ENCODE measurements around the gene TLE5. TPM values are rescaled to one million over a fixed set of nuclear protein-coding genes. Genes with fewer than 3 reads are reported as not detected.

The TLE5 gene
- total and polyA plus RNA-seq, 2 experiments from 2014 or later, result 130 to 154 TPM

DNA sequence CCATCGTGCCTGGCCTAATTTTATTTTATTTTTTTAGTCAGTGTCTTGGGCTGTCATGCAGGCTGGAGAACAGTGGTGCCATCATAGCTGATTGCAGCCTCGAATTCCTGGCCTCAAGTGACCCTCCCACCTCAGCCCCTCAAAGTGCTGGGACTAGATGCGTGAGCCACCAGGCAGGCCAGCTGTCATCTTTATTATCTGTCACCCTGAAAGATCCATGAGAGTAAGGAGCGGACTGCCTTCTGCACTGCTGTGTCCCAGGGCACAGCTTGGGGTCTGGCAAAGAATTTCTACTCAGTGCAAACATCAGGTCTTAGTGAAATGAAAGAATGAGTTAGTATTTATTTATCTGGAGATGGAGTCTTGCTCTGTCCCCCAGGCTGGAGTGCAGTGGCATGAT lies 9.5 kb upstream of the TLE5 start:
- Mint-ChIP-seq H3K27ac (no peak overlapping the region), H3K9me3 (no peaks in the 10 kb centered on the region), H3K36me3 (ENCODE audit: low read depth) (no peaks in the 10 kb centered on the region), H3K4me1 (0 out of 3 replicates have a peak, but pooled peaks cover 3% of the 10 kb centered on the region), H3K27me3 (ENCODE audit: insufficient read depth, low read depth, poor library complexity) (peaks cover 21% of the 10 kb centered on the region), H3K4me3 (no peak overlapping the region)
- TF ChIP-seq POLR2AphosphoS5 (IDR thresholded peaks at IDR 0.05; ENCODE audit: low read depth), result no peak
- TF ChIP-seq ZNF331 (CRISPR knock-in tag; IDR thresholded peaks at IDR 0.05; ENCODE audit: low read depth), result no peak
- TF ChIP-seq ZNF114 (CRISPR knock-in tag; IDR thresholded peaks at IDR 0.05), result no peak
- no peak for TF ChIP-seq EZH2 (IDR thresholded peaks at IDR 0.05; ENCODE audit: low read depth, unreplicated experiment)
- TF ChIP-seq EZH2phosphoT487 (IDR thresholded peaks at IDR 0.05; ENCODE audit: unreplicated experiment), result no peak
- TF ChIP-seq, protein P1, sequence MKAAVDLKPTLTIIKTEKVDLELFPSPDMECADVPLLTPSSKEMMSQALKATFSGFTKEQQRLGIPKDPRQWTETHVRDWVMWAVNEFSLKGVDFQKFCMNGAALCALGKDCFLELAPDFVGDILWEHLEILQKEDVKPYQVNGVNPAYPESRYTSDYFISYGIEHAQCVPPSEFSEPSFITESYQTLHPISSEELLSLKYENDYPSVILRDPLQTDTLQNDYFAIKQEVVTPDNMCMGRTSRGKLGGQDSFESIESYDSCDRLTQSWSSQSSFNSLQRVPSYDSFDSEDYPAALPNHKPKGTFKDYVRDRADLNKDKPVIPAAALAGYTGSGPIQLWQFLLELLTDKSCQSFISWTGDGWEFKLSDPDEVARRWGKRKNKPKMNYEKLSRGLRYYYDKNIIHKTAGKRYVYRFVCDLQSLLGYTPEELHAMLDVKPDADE (IDR thresholded peaks at IDR 0.05), result no peak
- TF ChIP-seq CTCF (conservative IDR thresholded peaks at IDR 0.05; ENCODE audit: low read depth in 2 of 2), result no peak
- TF ChIP-seq, protein P2, sequence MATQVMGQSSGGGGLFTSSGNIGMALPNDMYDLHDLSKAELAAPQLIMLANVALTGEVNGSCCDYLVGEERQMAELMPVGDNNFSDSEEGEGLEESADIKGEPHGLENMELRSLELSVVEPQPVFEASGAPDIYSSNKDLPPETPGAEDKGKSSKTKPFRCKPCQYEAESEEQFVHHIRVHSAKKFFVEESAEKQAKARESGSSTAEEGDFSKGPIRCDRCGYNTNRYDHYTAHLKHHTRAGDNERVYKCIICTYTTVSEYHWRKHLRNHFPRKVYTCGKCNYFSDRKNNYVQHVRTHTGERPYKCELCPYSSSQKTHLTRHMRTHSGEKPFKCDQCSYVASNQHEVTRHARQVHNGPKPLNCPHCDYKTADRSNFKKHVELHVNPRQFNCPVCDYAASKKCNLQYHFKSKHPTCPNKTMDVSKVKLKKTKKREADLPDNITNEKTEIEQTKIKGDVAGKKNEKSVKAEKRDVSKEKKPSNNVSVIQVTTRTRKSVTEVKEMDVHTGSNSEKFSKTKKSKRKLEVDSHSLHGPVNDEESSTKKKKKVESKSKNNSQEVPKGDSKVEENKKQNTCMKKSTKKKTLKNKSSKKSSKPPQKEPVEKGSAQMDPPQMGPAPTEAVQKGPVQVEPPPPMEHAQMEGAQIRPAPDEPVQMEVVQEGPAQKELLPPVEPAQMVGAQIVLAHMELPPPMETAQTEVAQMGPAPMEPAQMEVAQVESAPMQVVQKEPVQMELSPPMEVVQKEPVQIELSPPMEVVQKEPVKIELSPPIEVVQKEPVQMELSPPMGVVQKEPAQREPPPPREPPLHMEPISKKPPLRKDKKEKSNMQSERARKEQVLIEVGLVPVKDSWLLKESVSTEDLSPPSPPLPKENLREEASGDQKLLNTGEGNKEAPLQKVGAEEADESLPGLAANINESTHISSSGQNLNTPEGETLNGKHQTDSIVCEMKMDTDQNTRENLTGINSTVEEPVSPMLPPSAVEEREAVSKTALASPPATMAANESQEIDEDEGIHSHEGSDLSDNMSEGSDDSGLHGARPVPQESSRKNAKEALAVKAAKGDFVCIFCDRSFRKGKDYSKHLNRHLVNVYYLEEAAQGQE (IDR thresholded peaks at IDR 0.05; ENCODE audit: unreplicated experiment), result no peak
- no peak for TF ChIP-seq STAT1 (IDR thresholded peaks at IDR 0.05; ENCODE audit: unreplicated experiment)
- TF ChIP-seq JUNB (IDR thresholded peaks at IDR 0.05; ENCODE audit: unreplicated experiment), result no peak
- TF ChIP-seq CREB1 (CRISPR knock-in tag; IDR thresholded peaks at IDR 0.05; ENCODE audit: low read depth), result no peak
- TF ChIP-seq, protein P3, sequence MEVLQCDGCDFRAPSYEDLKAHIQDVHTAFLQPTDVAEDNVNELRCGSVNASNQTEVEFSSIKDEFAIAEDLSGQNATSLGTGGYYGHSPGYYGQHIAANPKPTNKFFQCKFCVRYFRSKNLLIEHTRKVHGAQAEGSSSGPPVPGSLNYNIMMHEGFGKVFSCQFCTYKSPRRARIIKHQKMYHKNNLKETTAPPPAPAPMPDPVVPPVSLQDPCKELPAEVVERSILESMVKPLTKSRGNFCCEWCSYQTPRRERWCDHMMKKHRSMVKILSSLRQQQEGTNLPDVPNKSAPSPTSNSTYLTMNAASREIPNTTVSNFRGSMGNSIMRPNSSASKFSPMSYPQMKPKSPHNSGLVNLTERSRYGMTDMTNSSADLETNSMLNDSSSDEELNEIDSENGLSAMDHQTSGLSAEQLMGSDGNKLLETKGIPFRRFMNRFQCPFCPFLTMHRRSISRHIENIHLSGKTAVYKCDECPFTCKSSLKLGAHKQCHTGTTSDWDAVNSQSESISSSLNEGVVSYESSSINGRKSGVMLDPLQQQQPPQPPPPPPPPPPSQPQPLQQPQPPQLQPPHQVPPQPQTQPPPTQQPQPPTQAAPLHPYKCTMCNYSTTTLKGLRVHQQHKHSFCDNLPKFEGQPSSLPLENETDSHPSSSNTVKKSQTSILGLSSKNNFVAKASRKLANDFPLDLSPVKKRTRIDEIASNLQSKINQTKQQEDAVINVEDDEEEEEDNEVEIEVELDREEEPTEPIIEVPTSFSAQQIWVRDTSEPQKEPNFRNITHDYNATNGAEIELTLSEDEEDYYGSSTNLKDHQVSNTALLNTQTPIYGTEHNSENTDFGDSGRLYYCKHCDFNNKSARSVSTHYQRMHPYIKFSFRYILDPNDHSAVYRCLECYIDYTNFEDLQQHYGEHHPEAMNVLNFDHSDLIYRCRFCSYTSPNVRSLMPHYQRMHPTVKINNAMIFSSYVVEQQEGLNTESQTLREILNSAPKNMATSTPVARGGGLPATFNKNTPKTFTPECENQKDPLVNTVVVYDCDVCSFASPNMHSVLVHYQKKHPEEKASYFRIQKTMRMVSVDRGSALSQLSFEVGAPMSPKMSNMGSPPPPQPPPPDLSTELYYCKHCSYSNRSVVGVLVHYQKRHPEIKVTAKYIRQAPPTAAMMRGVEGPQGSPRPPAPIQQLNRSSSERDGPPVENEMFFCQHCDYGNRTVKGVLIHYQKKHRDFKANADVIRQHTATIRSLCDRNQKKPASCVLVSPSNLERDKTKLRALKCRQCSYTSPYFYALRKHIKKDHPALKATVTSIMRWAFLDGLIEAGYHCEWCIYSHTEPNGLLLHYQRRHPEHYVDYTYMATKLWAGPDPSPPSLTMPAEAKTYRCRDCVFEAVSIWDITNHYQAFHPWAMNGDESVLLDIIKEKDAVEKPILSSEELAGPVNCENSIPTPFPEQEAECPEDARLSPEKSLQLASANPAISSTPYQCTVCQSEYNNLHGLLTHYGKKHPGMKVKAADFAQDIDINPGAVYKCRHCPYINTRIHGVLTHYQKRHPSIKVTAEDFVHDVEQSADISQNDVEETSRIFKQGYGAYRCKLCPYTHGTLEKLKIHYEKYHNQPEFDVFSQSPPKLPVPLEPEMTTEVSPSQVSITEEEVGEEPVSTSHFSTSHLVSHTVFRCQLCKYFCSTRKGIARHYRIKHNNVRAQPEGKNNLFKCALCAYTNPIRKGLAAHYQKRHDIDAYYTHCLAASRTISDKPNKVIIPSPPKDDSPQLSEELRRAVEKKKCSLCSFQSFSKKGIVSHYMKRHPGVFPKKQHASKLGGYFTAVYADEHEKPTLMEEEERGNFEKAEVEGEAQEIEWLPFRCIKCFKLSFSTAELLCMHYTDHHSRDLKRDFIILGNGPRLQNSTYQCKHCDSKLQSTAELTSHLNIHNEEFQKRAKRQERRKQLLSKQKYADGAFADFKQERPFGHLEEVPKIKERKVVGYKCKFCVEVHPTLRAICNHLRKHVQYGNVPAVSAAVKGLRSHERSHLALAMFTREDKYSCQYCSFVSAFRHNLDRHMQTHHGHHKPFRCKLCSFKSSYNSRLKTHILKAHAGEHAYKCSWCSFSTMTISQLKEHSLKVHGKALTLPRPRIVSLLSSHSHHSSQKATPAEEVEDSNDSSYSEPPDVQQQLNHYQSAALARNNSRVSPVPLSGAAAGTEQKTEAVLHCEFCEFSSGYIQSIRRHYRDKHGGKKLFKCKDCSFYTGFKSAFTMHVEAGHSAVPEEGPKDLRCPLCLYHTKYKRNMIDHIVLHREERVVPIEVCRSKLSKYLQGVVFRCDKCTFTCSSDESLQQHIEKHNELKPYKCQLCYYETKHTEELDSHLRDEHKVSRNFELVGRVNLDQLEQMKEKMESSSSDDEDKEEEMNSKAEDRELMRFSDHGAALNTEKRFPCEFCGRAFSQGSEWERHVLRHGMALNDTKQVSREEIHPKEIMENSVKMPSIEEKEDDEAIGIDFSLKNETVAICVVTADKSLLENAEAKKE (CRISPR knock-in tag; IDR thresholded peaks at IDR 0.05), result no peak
- no peak for TF ChIP-seq NANOG (IDR thresholded peaks at IDR 0.05; ENCODE audit: borderline replicate concordance)
- H4K20me1 ChIP-seq (replicated peaks; ENCODE audit: insufficient read depth), result no peaks in the 10 kb centered on the region
- no peaks in the 10 kb centered on the region for H3F3A ChIP-seq (replicated peaks; ENCODE audit: low read depth)
- no peaks in the 10 kb centered on the region for H3K79me2 ChIP-seq (replicated peaks; ENCODE audit: insufficient read depth)
- peaks cover 3% of the 10 kb centered on the region; the same call in 1 of the 2 replicates for H3K4me1 ChIP-seq (ENCODE audit: insufficient read depth)
- H3K4me2 ChIP-seq, result no peak overlapping the region
- no peaks in the 10 kb centered on the region for H3K9me2 ChIP-seq (ENCODE audit: insufficient read depth)
- no peak for DNase-seq (ENCODE audit: low spot score)
- no peak overlapping the region for H3K27ac ChIP-seq (ENCODE audit: low read depth)
- no peak overlapping the region for H2AFZ ChIP-seq
- no peak for ATAC-seq
- no peak overlapping the region for H3K4me3 ChIP-seq
- H3K27me3 ChIP-seq (ENCODE audit: insufficient read depth), result no peaks in the 10 kb centered on the region
- no peaks in the 10 kb centered on the region for H3K36me3 ChIP-seq (ENCODE audit: insufficient read depth)

Data from GM23338 (cell line).